Measurements from ENCODE around the gene ZBTB39.

DNA sequence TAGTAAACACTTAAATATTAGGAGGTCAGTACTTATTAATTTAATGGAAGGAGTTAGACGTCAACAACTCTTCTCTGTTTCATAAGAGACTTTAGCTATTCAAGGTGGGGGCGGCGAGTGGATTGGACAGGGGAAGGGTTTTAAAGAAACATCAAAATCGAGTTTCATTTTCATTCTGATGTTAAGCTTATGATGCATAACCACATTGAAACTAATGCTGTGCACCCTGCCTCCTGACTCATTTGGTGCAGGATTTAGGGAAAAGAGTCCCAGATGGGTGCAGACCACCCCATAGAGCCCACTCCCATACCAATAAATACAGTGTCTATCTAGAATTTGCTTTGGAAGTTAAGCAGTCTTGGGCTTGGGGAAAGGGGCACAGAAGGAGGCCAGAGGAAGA, 7.4 kb downstream of the ZBTB39 start:
- TF ChIP-seq GATA2 (IDR thresholded peaks at IDR 0.05; ENCODE audit: low read depth, low read length): no peak
- no peak for TF ChIP-seq GATA3 (IDR thresholded peaks at IDR 0.05; ENCODE audit: low read depth, low read length)

All from SH-SY5Y (cell line).